Astrocyte (in vitro differentiated cells and primary cell): ENCODE measurements around the gene IRF3. TPM values are rescaled to one million over a fixed set of nuclear protein-coding genes. Genes with fewer than 3 reads are reported as not detected.

ENCODE experiments used
- DNase-seq: peaks from one replicate; pipeline ENCODE4 v3.0.0-alpha.2; 2010; ENCODE audit warnings: low read depth
- FAIRE-seq: peaks from 2 replicates; lab custom pipeline; 2011; peaks lifted over from hg19 to GRCh38; lab: Jason Lieb, UNC
- H2AFZ ChIP-seq: 2 replicates; pipeline ENCODE4 v1.6.0; 2012; ENCODE audit warnings: low read depth, low read length, inconsistent platforms
- H3K27ac ChIP-seq: 2 replicates; pipeline ENCODE4 v1.5.1; 2011; ENCODE audit warnings: low read depth, low read length, inconsistent platforms
- H3K27me3 ChIP-seq: 2 replicates; pipeline ENCODE4 v1.6.0; 2011; ENCODE audit warnings: low read length, inconsistent platforms; ENCODE audit not compliant: insufficient read depth
- H3K36me3 ChIP-seq: 2 replicates; pipeline ENCODE4 v1.5.1; 2011; ENCODE audit warnings: low read length, inconsistent platforms; ENCODE audit not compliant: insufficient read depth
- H3K4me1 ChIP-seq: 2 replicates; pipeline ENCODE4 v1.5.1; 2011; ENCODE audit warnings: low read length, inconsistent platforms; ENCODE audit not compliant: insufficient read depth
- H3K4me2 ChIP-seq: 2 replicates; pipeline ENCODE4 v1.6.0; 2012; ENCODE audit warnings: low read length, inconsistent platforms
- H3K4me3 ChIP-seq: 2 replicates; pipeline ENCODE4 v1.5.1; 2011; ENCODE audit warnings: low read depth, mild to moderate bottlenecking, low read length, inconsistent platforms; ENCODE audit not compliant: insufficient read depth
- H3K79me2 ChIP-seq: 2 replicates; pipeline ENCODE4 v1.6.0; 2012; ENCODE audit warnings: mild to moderate bottlenecking, low read length, inconsistent platforms; ENCODE audit not compliant: insufficient read depth
- H3K9ac ChIP-seq: 2 replicates; pipeline ENCODE4 v1.6.0; 2012; ENCODE audit warnings: mild to moderate bottlenecking, low read length, inconsistent platforms
- H3K9me3 ChIP-seq: 2 replicates; pipeline ENCODE4 v1.5.1; 2012; ENCODE audit warnings: low read depth, mild to moderate bottlenecking, low read length, inconsistent platforms; ENCODE audit not compliant: insufficient read depth
- H4K20me1 ChIP-seq: 2 replicates; pipeline ENCODE4 v1.6.0; 2012; ENCODE audit warnings: low read length, inconsistent platforms; ENCODE audit not compliant: insufficient read depth
- H3K27ac Mint-ChIP-seq: one replicate; pipeline ENCODE4 v1.8.0; 2021; ENCODE audit warnings: mild to moderate bottlenecking, mixed read lengths; ENCODE audit not compliant: unreplicated experiment
- H3K27me3 Mint-ChIP-seq: one replicate; pipeline ENCODE4 v1.8.0; 2021; ENCODE audit warnings: low read depth, mixed read lengths; ENCODE audit not compliant: unreplicated experiment
- H3K36me3 Mint-ChIP-seq: one replicate; pipeline ENCODE4 v1.8.0; 2021; ENCODE audit warnings: low read depth, mixed read lengths; ENCODE audit not compliant: unreplicated experiment
- H3K4me1 Mint-ChIP-seq: one replicate; pipeline ENCODE4 v1.8.0; 2021; ENCODE audit warnings: low read depth, mixed read lengths; ENCODE audit not compliant: unreplicated experiment
- H3K4me3 Mint-ChIP-seq: one replicate; pipeline ENCODE4 v1.8.0; 2021; ENCODE audit warnings: mild to moderate bottlenecking, moderate library complexity, mixed read lengths; ENCODE audit not compliant: unreplicated experiment
- H3K9me3 Mint-ChIP-seq: one replicate; pipeline ENCODE4 v1.8.0; 2021; ENCODE audit warnings: mild to moderate bottlenecking, mixed read lengths; ENCODE audit not compliant: unreplicated experiment
- CTCF ChIP-seq: IDR thresholded peaks from 2 replicates; pipeline ENCODE4 v1.5.1; 2011; ENCODE audit warnings: low read depth, mild to moderate bottlenecking, inconsistent platforms, low read length, moderate library complexity; ENCODE audit not compliant: insufficient read depth
- EZH2 ChIP-seq: IDR thresholded peaks from 2 replicates; pipeline ENCODE4 v1.6.1; 2012; ENCODE audit warnings: mild to moderate bottlenecking, low read length, inconsistent platforms; ENCODE audit not compliant: insufficient read depth
- total RNA-seq: library from RNA; stranded (reverse); gene quantifications from 2 replicates; pipeline ENCODE4 v1.2.1, GENCODE V29; 2021

The IRF3 gene
- total RNA-seq, 1 donor from 2014 or later, result 68.1 TPM

DNA sequence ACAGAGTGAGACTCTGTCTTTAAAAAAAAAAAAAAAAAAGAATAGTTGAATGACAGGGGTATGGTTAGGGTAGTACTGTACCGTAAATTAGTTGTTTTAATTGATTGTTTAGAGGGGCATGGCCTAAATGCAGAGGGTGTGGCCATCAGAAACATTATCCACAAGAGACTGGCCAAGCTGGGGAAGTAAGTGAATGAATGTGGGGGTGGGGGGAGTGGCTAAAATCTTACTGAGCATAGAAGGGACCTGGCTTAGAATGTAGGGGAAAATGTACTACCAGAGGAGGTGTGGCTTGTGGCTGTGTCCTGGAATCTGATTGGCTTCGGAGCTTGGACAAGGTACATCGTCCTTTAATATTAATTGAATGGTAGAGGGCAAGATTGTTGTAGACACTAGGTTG, 3.9 kb upstream of the IRF3 start:
- Mint-ChIP-seq H3K4me3 (no peak overlapping the region), H3K9me3 (no peaks in the 10 kb centered on the region), H3K4me1 (peaks cover 6% of the 10 kb centered on the region), H3K27ac (peak overlapping the region; percentile 41), H3K27me3 (no peaks in the 10 kb centered on the region), H3K36me3 (peaks cover 8% of the 10 kb centered on the region)
- no peak overlapping the region for H3K4me3 ChIP-seq
- no peaks in the 10 kb centered on the region for H3K9me3 ChIP-seq
- H3K9ac ChIP-seq, result no peak overlapping the region
- no peak for FAIRE-seq
- peaks cover 19% of the 10 kb centered on the region for H3K4me1 ChIP-seq
- DNase-seq, result no peak
- H3K27me3 ChIP-seq, result no peaks in the 10 kb centered on the region
- H4K20me1 ChIP-seq, result no peaks in the 10 kb centered on the region
- peaks cover 26% of the 10 kb centered on the region for H3K79me2 ChIP-seq
- H2AFZ ChIP-seq, result no peak overlapping the region
- TF ChIP-seq EZH2 (no peak), CTCF (no peak)
- no peak overlapping the region for H3K27ac ChIP-seq
- no peak overlapping the region for H3K4me2 ChIP-seq
- H3K36me3 ChIP-seq, result no peaks in the 10 kb centered on the region

DNA sequence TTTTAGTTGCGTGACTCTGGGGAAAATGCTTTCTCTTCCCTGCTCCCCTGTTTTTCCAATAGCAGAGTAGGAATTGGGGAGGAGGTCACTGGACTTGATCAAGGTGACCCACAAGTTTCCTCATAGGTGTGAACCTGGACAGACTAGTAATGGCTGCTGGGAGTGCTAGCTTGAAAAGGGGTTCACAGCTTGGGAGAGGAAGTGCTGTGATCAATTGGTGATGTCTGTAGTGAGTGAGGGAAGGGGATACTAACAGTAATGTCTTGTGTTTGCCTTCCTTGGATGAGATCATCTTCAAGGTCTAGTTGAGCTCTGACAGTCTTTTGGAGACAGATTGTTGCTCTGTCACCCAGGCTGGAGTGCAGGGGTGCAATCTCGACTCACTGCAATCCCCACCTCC, 1.8 kb upstream of the IRF3 start:
- peak overlapping the region; percentile 55 for H3K27ac Mint-ChIP-seq
- H3K27me3 Mint-ChIP-seq, result no peaks in the 10 kb centered on the region
- Histone ChIP-seq H3K4me1 (peaks cover 26% of the 10 kb centered on the region), H3K4me3 (no peak overlapping the region), H3K27me3 (no peaks in the 10 kb centered on the region), H4K20me1 (peaks cover 17% of the 10 kb centered on the region), H3K4me2 (peak overlapping the region; percentile 94), H3K27ac (no peak overlapping the region), H2AFZ (no peak overlapping the region), H3K9ac (no peak overlapping the region), H3K79me2 (peaks cover 41% of the 10 kb centered on the region), H3K9me3 (no peaks in the 10 kb centered on the region), H3K36me3 (peaks cover 6% of the 10 kb centered on the region)
- H3K4me3 Mint-ChIP-seq, result peak overlapping the region; percentile 100
- FAIRE-seq, result no peak
- DNase-seq, result no peak
- H3K36me3 Mint-ChIP-seq, result peaks cover 12% of the 10 kb centered on the region
- H3K9me3 Mint-ChIP-seq, result no peaks in the 10 kb centered on the region
- TF ChIP-seq CTCF, result no peak
- TF ChIP-seq EZH2, result no peak
- peaks cover 9% of the 10 kb centered on the region for H3K4me1 Mint-ChIP-seq

- peak overlapping the region; percentile 44 for H2AFZ ChIP-seq
- no peak for TF ChIP-seq CTCF
- TF ChIP-seq EZH2, result no peak
- Mint-ChIP-seq H3K4me3 (peak overlapping the region; percentile 100), H3K4me1 (peaks cover 9% of the 10 kb centered on the region), H3K36me3 (peaks cover 12% of the 10 kb centered on the region), H3K27ac (peak overlapping the region; percentile 98), H3K9me3 (no peaks in the 10 kb centered on the region), H3K27me3 (no peaks in the 10 kb centered on the region)
- peaks cover 21% of the 10 kb centered on the region for H3K4me1 ChIP-seq
- no peaks in the 10 kb centered on the region for H3K9me3 ChIP-seq
- H3K4me3 ChIP-seq, result peak overlapping the region; percentile 94
- FAIRE-seq (no peak), DNase-seq (no peak)
- H3K79me2 ChIP-seq, result peaks cover 43% of the 10 kb centered on the region
- peak overlapping the region; percentile 94 for H3K4me2 ChIP-seq
- no peaks in the 10 kb centered on the region for H3K27me3 ChIP-seq
- peaks cover 12% of the 10 kb centered on the region for H3K36me3 ChIP-seq
- H3K9ac ChIP-seq, result peak overlapping the region; percentile 92
- H3K27ac ChIP-seq, result peak overlapping the region; percentile 52
- H4K20me1 ChIP-seq, result peaks cover 19% of the 10 kb centered on the region
Observed at GRCh38 chr19:49666120-49666444, 425 bp upstream of the IRF3 start.
